Ascending aorta (tissue), 2 donors: ENCODE results near the gene ATP10B. TPM values are rescaled to one million over a fixed set of nuclear protein-coding genes. Genes with fewer than 3 reads are reported as not detected.
"Not testable (repeated sequence)": the region's sequence is repeated elsewhere in the genome, so short reads cannot be mapped to it uniquely, and the experiment has no call there.

Experiments
- DNase-seq, 2 donors: peaks; one replicate each; pipeline ENCODE4 v3.0.0-alpha.2; 2019; ENCODE audit warnings: low spot score in 2 of 2
- H3K27ac ChIP-seq, 2 donors: fragments of 200-600 bp; sonication (generic); one replicate each; pipeline ENCODE4 v1.5.1; 2016 to 2017; ENCODE audit warnings: mild to moderate bottlenecking in 1 of 2
- H3K27me3 ChIP-seq: fragments of 200-600 bp; sonication (generic); one replicate; pipeline ENCODE4 v1.5.1; 2017
- H3K36me3 ChIP-seq, 2 donors: fragments of 200-600 bp; sonication (generic); one replicate each; pipeline ENCODE4 v1.5.1; 2016
- H3K4me1 ChIP-seq, 2 donors: fragments of 200-600 bp; sonication (generic); one replicate each; pipeline ENCODE4 v1.5.1; 2016 to 2017; ENCODE audit warnings: mild to moderate bottlenecking in 1 of 2
- H3K4me3 ChIP-seq, 2 donors: fragments of 200-600 bp; sonication (generic); one replicate each; pipeline ENCODE4 v1.5.1; 2016 to 2017; ENCODE audit warnings: mild to moderate bottlenecking in 1 of 2
- H3K9me3 ChIP-seq, 2 donors: fragments of 200-600 bp; sonication (generic); one replicate each; pipeline ENCODE4 v1.5.1; 2016
- intact Hi-C: fragments of 100-400 bp; cut with DNase I; formaldehyde crosslinking; loops from one replicate; pipeline ENCODE4 v1.15.1; 2023
- total RNA-seq: library from RNA; depleted of rRNA; stranded (reverse); fragments of >200 nt; gene quantifications from one replicate; pipeline ENCODE4 v1.1.0, GENCODE V29; 2016
- TF ChIP-seq, protein P1 (sequence below), 3 experiments: fragments of 200-600 bp in 2 of 3; fragments of 450-650 bp in 1 of 3; sonication (generic) in 2 of 3; IDR thresholded peaks; one replicate each; pipeline ENCODE4 v1.5.1; 2016 to 2019; ENCODE audit warnings: antibody characterized with exemption in 3 of 3, mild to moderate bottlenecking in 1 of 3, moderate library complexity in 1 of 3

ATP10B gene, protein sequence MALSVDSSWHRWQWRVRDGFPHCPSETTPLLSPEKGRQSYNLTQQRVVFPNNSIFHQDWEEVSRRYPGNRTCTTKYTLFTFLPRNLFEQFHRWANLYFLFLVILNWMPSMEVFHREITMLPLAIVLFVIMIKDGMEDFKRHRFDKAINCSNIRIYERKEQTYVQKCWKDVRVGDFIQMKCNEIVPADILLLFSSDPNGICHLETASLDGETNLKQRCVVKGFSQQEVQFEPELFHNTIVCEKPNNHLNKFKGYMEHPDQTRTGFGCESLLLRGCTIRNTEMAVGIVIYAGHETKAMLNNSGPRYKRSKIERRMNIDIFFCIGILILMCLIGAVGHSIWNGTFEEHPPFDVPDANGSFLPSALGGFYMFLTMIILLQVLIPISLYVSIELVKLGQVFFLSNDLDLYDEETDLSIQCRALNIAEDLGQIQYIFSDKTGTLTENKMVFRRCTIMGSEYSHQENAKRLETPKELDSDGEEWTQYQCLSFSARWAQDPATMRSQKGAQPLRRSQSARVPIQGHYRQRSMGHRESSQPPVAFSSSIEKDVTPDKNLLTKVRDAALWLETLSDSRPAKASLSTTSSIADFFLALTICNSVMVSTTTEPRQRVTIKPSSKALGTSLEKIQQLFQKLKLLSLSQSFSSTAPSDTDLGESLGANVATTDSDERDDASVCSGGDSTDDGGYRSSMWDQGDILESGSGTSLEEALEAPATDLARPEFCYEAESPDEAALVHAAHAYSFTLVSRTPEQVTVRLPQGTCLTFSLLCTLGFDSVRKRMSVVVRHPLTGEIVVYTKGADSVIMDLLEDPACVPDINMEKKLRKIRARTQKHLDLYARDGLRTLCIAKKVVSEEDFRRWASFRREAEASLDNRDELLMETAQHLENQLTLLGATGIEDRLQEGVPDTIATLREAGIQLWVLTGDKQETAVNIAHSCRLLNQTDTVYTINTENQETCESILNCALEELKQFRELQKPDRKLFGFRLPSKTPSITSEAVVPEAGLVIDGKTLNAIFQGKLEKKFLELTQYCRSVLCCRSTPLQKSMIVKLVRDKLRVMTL (N-terminal part only)
- 0.43 TPM for total RNA-seq

DNA sequence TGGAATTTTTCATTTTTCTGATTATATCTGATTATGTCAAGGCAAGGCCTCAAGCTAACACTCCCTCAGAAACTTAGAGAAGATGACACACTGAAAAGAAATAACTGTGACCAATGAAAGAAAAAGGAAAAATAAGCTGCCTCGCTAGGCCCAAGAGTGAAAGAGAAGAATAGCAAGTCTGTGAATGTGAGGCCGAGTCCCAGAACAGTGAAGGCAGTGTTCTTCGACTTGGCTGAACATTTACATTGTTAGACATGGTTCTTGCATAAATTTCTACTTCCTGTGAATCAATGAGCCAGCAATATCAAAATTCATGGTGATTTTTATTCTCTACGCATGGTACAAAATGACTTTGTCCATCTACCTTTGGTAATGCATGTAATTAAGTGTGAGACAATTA, at the start of gene ATP10B:
TSS of gene ATP10B (minus strand) at position 163 of the 400 bp plus-strand sequence. CDS start 164,137 bp downstream, outside the sequence.
- no peaks in the 10 kb centered on the region for H3K9me3 ChIP-seq
- no peak within 1 kb of the TSS for H3K4me3 ChIP-seq
- no peak within 1 kb of the TSS for H3K27ac ChIP-seq
- TF ChIP-seq, protein P1, sequence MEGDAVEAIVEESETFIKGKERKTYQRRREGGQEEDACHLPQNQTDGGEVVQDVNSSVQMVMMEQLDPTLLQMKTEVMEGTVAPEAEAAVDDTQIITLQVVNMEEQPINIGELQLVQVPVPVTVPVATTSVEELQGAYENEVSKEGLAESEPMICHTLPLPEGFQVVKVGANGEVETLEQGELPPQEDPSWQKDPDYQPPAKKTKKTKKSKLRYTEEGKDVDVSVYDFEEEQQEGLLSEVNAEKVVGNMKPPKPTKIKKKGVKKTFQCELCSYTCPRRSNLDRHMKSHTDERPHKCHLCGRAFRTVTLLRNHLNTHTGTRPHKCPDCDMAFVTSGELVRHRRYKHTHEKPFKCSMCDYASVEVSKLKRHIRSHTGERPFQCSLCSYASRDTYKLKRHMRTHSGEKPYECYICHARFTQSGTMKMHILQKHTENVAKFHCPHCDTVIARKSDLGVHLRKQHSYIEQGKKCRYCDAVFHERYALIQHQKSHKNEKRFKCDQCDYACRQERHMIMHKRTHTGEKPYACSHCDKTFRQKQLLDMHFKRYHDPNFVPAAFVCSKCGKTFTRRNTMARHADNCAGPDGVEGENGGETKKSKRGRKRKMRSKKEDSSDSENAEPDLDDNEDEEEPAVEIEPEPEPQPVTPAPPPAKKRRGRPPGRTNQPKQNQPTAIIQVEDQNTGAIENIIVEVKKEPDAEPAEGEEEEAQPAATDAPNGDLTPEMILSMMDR (IDR thresholded peaks at IDR 0.05), result no peak
- intact Hi-C loops, result no loop called here
- H3K4me1 ChIP-seq, result no peaks in the 10 kb centered on the region
- H3K36me3 ChIP-seq, result no peaks in the 10 kb centered on the region
- H3K27me3 ChIP-seq, result no peaks in the 10 kb centered on the region
- no peak for DNase-seq

DNA sequence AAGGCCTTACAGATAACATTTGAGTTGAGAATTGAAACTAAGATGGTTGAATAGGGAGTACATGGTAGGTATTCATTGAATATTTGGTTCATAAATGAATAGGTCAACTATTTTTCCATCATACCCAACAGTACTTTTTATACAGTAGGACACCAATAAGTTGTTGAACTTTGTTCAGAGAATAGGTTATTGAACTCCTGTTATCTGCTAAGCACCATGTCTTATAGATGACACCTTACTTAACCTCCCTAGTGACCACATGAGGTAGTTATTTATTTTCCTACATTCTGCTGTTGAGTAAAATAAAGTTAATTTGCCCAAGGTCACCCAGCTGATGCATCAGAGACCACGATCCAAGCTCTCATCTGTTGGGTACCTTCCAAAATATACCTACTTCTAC, 49.6 kb upstream of the ATP10B start:
- no peaks in the 10 kb centered on the region for H3K36me3 ChIP-seq
- intact Hi-C loops, result no loop called here
- TF ChIP-seq, protein P1 (IDR thresholded peaks at IDR 0.05), result no peak
- H3K27me3 ChIP-seq, result no peaks in the 10 kb centered on the region
- DNase-seq, result no peak
- no peak overlapping the region for H3K27ac ChIP-seq
- H3K4me1 ChIP-seq, result no peaks in the 10 kb centered on the region
- H3K4me3 ChIP-seq, result no peak overlapping the region
- no peaks in the 10 kb centered on the region for H3K9me3 ChIP-seq

DNA sequence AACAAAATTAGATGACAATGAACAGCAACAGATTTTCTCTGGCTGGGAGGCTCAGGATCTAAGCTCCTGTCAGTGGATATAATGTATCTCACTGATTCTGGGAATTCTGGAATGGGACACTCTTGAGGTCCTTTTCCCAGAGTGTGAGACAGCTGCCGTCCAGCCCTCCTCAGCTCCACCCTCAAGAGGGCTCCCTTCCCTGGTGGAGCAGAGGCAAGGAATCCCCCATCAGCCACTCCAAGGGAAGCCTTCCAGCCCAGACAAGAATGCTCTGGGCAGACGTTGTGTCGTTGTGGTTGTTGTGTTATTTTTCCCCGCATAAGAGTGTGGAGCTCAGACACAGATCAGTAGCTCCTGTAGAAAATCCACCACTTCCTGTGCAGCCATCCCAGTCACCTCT, 47.7 kb upstream of the ATP10B start:
- H3K4me3 ChIP-seq, result no peak overlapping the region
- H3K27me3 ChIP-seq, result no peaks in the 10 kb centered on the region
- TF ChIP-seq, protein P1 (IDR thresholded peaks at IDR 0.05), result no peak
- intact Hi-C loops, result no loop called here
- no peak overlapping the region for H3K27ac ChIP-seq
- no peak for DNase-seq
- no peaks in the 10 kb centered on the region for H3K36me3 ChIP-seq
- no peaks in the 10 kb centered on the region for H3K4me1 ChIP-seq
- no peaks in the 10 kb centered on the region for H3K9me3 ChIP-seq

DNA sequence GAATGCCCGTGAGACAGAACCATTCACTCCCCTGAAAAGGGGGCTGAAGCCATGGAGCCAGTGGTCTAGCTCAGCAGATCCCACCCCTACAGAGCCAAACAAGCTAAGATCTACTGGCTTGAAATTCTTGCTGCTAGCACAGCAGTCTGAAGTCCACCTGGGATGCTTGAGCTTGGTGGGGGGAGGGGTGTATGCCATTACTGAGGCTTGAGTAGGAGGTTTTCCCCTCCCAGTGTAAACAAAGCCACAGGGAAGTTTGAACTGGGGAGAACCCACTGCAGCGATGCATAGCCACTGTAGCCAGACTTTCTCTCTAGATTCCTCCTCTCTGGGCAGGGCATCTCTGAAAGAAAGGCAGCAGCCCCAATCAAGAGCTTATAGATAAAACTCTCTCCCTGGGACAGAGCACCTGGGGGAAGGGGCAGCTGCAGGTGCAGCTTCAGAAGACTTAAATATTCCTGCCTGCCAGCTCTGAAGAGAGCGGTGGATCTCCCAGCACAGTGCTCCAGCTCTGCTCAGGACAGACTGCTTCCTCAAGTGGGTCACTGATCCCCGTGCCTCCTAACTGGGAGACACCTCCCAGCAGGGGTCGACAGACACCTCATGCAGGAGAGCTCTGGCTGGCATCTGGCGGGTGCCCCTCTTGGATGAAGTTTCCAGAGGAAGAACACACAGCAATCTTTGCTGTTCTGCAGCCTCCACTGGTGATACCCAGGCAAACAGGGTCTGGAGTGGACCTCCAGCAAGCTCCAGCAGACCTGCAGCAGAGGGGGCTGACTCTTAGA, 41.4 kb upstream of the ATP10B start:
- H3K27me3 ChIP-seq, H3K4me3 ChIP-seq, H3K27ac ChIP-seq, DNase-seq, intact Hi-C loops, H3K36me3 ChIP-seq, H3K4me1 ChIP-seq, H3K9me3 ChIP-seq: not testable (repeated sequence)

DNA sequence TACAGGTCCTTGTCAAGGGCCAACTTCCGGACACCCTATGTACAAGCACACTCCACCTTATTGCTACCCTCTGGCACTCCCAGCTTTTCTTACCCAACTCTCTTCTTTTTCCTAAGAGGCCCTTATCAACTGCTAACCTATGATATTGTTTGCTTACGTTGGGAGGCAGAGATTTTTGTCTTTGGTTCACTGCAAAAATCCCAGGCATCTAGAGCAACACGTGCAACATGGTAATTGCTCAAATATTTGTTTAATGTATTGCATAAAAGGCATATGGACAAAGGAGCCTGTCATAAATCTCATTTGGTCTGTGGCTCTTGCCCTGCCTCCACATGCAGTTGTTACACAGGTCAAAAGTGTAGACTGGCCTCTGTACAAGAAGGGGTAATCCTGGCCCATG, 35.8 kb upstream of the ATP10B start:
- Histone ChIP-seq H3K27me3 (no peaks in the 10 kb centered on the region), H3K4me3 (no peak overlapping the region), H3K9me3 (no peaks in the 10 kb centered on the region), H3K4me1 (no peaks in the 10 kb centered on the region), H3K27ac (no peak overlapping the region), H3K36me3 (no peaks in the 10 kb centered on the region)
- DNase-seq, result no peak
- TF ChIP-seq, protein P1 (IDR thresholded peaks at IDR 0.05), result no peak
- intact Hi-C loops, result no loop called here

DNA sequence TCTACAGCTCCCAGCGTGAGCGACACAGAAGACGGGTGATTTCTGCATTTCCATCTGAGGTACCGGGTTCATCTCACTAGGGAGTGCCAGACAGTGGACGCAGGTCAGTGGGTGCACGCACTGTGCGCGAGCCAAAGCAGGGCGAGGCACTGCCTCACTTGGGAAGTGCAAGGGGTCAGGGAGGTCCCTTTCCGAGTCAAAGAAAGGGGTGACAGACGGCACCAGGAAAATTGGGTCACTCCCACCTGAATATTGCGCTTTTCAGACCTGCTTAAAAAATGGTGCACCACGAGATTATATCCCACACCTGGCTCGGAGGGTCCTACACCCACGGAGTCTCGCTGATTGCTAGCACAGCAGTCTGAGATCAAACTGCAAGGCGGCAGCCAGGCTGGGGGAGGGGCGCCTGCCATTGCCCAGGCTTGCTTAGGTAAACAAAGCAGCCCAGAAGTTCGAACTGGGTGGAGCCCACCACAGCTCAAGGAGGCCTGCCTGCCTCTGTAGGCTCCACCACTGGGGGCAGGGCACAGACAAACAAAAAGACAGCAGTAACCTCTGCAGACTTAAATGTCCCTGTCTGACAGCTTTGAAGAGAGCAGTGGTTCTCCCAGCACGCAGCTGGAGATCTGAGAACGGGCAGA, 21.7 kb upstream of the ATP10B start:
- intact Hi-C loops, H3K27ac ChIP-seq: not testable (repeated sequence)

More for the DNA sequence above, 21.7 kb upstream of the ATP10B start:
- not testable (repeated sequence) for H3K4me1 ChIP-seq, H3K27me3 ChIP-seq, H3K9me3 ChIP-seq, H3K36me3 ChIP-seq, H3K4me3 ChIP-seq, DNase-seq
